ENCODE measurements around the gene DIPK1B.
"Not testable (repeated sequence)": the region's sequence is repeated elsewhere in the genome, so short reads cannot be mapped to it uniquely, and the experiment has no call there.

DIPK1B gene

GRCh38 chr9:136703276-136703860 is 9.0 kb upstream of the DIPK1B start:
- no peak overlapping the region for H3K4me3 ChIP-seq (ENCODE audit: low read depth, low read length)
- no peak for TF ChIP-seq CTCF (IDR thresholded peaks at IDR 0.05; ENCODE audit: borderline replicate concordance, insufficient read depth, low read depth, low read length)

GRCh38 chr9:136704741-136705140 is 7.6 kb upstream of the DIPK1B start:
- not testable (repeated sequence) for H3K4me3 ChIP-seq (ENCODE audit: low read depth, low read length)

- TF ChIP-seq CTCF (IDR thresholded peaks at IDR 0.05; ENCODE audit: borderline replicate concordance, insufficient read depth, low read depth, low read length), result no peak
- no peak overlapping the region for H3K4me3 ChIP-seq (ENCODE audit: low read depth, low read length)
These were observed 6.8 kb upstream of the DIPK1B start for GRCh38 chr9:136705564-136705963.

GRCh38 chr9:136707011-136707410 is 5.4 kb upstream of the DIPK1B start:
- TF ChIP-seq CTCF (IDR thresholded peaks at IDR 0.05; ENCODE audit: borderline replicate concordance, insufficient read depth, low read depth, low read length), result no peak
- H3K4me3 ChIP-seq (ENCODE audit: low read depth, low read length), result no peak overlapping the region

GRCh38 chr9:136707849-136708517 is 4.4 kb upstream of the DIPK1B start:
- no peak overlapping the region for H3K4me3 ChIP-seq (ENCODE audit: low read depth, low read length)
- no peak for TF ChIP-seq CTCF (IDR thresholded peaks at IDR 0.05; ENCODE audit: borderline replicate concordance, insufficient read depth, low read depth, low read length)

DNA sequence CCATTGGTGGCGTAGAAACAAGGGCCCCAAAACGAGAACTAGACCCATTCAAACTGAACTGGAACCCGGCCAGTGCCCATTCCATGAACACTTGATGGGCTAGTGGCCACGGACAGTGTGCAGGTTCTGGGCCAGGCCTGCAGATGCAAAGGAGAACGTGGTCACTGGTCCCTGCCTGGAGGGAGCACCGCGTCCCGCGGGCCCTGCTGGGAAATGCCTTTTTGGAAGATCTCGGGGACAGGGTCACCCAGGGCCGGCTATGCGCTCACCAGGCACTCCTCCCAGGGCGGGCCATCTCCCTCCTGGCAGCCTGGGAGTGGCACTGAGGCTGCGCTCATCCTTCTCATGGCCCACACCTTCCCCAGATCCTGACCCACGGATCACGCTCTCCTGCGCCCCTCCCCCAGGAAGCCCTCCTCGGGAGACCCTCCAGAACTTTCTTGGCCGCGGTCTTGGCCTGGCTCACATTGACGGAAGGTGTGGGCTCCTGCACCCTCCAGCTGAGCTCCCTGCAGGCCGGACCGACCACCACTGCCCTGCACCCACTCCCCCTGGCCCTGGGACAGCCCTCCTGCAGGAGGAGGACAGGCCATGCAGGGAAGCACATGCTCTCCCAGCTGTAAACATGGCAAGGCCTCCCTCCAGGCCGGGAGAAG is 2.8 kb upstream of the DIPK1B start:
- TF ChIP-seq CTCF (IDR thresholded peaks at IDR 0.05; ENCODE audit: borderline replicate concordance, insufficient read depth, low read depth, low read length), result no peak
- no peak overlapping the region for H3K4me3 ChIP-seq (ENCODE audit: low read depth, low read length)

DNA sequence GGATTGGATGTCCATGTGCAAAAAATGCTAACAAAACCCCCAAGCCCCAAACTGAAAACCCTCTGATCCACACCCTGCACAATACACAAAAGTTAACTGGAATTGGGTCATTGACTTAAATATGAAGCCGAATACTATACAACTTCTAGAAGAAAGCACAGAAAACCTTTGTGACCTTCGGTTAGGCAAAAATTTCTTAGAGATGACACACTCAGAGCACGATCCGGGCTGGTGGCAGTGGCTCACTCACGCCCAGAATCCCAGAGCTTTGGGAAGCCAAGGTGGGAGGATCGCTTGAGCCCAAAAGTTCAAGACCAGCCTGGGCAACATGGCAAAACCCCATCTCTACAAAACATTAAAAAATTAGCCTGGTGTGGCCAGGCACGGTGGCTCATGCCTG is 1.8 kb upstream of the DIPK1B start:
- no peak overlapping the region for H3K4me3 ChIP-seq (ENCODE audit: low read depth, low read length)
- no peak for TF ChIP-seq CTCF (IDR thresholded peaks at IDR 0.05; ENCODE audit: borderline replicate concordance, insufficient read depth, low read depth, low read length)

GRCh38 chr9:136711219-136711648 is 1.1 kb upstream of the DIPK1B start:
- H3K4me3 ChIP-seq (ENCODE audit: low read depth, low read length), result not testable (repeated sequence)
